GM23338 (cell line): Measurements from ENCODE around the gene GRIK1. TPM values are rescaled to one million over a fixed set of nuclear protein-coding genes. Genes with fewer than 3 reads are reported as not detected.
"Not testable (repeated sequence)": the region's sequence is repeated elsewhere in the genome, so short reads cannot be mapped to it uniquely, and the experiment has no call there.

Source experiments
- ATAC-seq: fragments of 200-7000 bp; cut with Tn5 transposase; 3 replicates; pipeline ENCODE4 v1.9.1; 2020
- DNase-seq: peaks from one replicate; pipeline ENCODE4 v3.0.0-alpha.2; 2015; ENCODE audit warnings: low spot score
- H2AFZ ChIP-seq: fragments of 200-600 bp; sonication (generic); 2 replicates; pipeline ENCODE4 v1.8.0; 2016; ENCODE audit warnings: antibody characterized with exemption, mild to moderate bottlenecking, moderate library complexity
- H3F3A ChIP-seq: fragments of 200-600 bp; sonication (generic); replicated peaks from 2 replicates; pipeline ENCODE4 v1.8.0; 2017; ENCODE audit warnings: antibody characterized with exemption, mixed run types, low read depth
- H3K27ac ChIP-seq: fragments of 200-600 bp; sonication (generic); 2 replicates; pipeline ENCODE4 v1.6.1; 2016; ENCODE audit warnings: low read depth
- H3K27me3 ChIP-seq: fragments of 200-600 bp; sonication (generic); 2 replicates; pipeline ENCODE4 v1.8.0; 2016; ENCODE audit warnings: mild to moderate bottlenecking, mixed run types, moderate library complexity; ENCODE audit not compliant: insufficient read depth
- H3K36me3 ChIP-seq: fragments of 200-600 bp; sonication (generic); 2 replicates; pipeline ENCODE4 v1.8.0; 2016; ENCODE audit warnings: mild to moderate bottlenecking; ENCODE audit not compliant: insufficient read depth
- H3K4me1 ChIP-seq: fragments of 200-600 bp; sonication (generic); 2 replicates; pipeline ENCODE4 v1.8.0; 2016; ENCODE audit warnings: mild to moderate bottlenecking, moderate library complexity; ENCODE audit not compliant: insufficient read depth
- H3K4me2 ChIP-seq: fragments of 200-600 bp; sonication (generic); 2 replicates; pipeline ENCODE4 v1.7.1; 2017; ENCODE audit warnings: mixed run types
- H3K4me3 ChIP-seq: fragments of 200-600 bp; sonication (generic); 2 replicates; pipeline ENCODE4 v1.6.1; 2016; ENCODE audit warnings: mixed run types
- H3K79me2 ChIP-seq: fragments of 200-600 bp; sonication (generic); replicated peaks from 2 replicates; pipeline ENCODE4 v1.8.0; 2017; ENCODE audit warnings: mild to moderate bottlenecking; ENCODE audit not compliant: insufficient read depth
- H3K9me2 ChIP-seq: fragments of 200-600 bp; sonication (generic); 2 replicates; pipeline ENCODE4 v1.8.0; 2017; ENCODE audit not compliant: insufficient read depth
- H4K20me1 ChIP-seq: fragments of 200-600 bp; sonication (generic); replicated peaks from 2 replicates; pipeline ENCODE4 v1.8.0; 2017; ENCODE audit warnings: mild to moderate bottlenecking; ENCODE audit not compliant: insufficient read depth
- H3K27ac Mint-ChIP-seq: 2 replicates; pipeline ENCODE4 v1.8.0; 2020; ENCODE audit warnings: inconsistent platforms, mild to moderate bottlenecking, moderate library complexity, mixed read lengths
- H3K27me3 Mint-ChIP-seq: 3 replicates; pipeline ENCODE4 v1.8.0; 2022; ENCODE audit warnings: low read depth, mild to moderate bottlenecking, moderate library complexity, mixed read lengths, inconsistent platforms; ENCODE audit not compliant: insufficient read depth, poor library complexity
- H3K36me3 Mint-ChIP-seq: 3 replicates; pipeline ENCODE4 v1.8.0; 2021; ENCODE audit warnings: low read depth, mild to moderate bottlenecking, inconsistent platforms, moderate library complexity, mixed read lengths
- H3K4me1 Mint-ChIP-seq: 3 replicates; pipeline ENCODE4 v1.8.0; 2020; ENCODE audit warnings: mild to moderate bottlenecking, inconsistent platforms, mixed read lengths
- H3K4me3 Mint-ChIP-seq: 3 replicates; pipeline ENCODE4 v1.8.0; 2021; ENCODE audit warnings: moderate library complexity, mild to moderate bottlenecking, inconsistent platforms, mixed read lengths
- H3K9me3 Mint-ChIP-seq: 3 replicates; pipeline ENCODE4 v1.8.0; 2020; ENCODE audit warnings: moderate library complexity, mild to moderate bottlenecking, inconsistent platforms, mixed read lengths
- CREB1 ChIP-seq: fragments of 250-450 bp; sonication (Bioruptor Pico); IDR thresholded peaks from 2 replicates; pipeline ENCODE4 v1.5.0; 2020; ENCODE audit warnings: low read depth, mild to moderate bottlenecking, moderate library complexity
- CTCF ChIP-seq, 2 experiments: fragments of 200-600 bp in 1 of 2; sonication (generic) in 1 of 2; conservative IDR thresholded peaks; 2 replicates each; pipeline versions ENCODE4 v1.5.1 to v1.6.1; 2016 to 2017; ENCODE audit warnings: antibody characterized with exemption in 2 of 2, low read depth in 2 of 2, mild to moderate bottlenecking in 2 of 2, moderate library complexity in 1 of 2
- ETS1 ChIP-seq: IDR thresholded peaks from 2 replicates; pipeline ENCODE4 v1.6.1; 2016; ENCODE audit warnings: antibody characterized with exemption
- EZH2 ChIP-seq: fragments of 200-600 bp; sonication (generic); IDR thresholded peaks from one replicate; pipeline ENCODE4 v1.8.0; 2017; ENCODE audit warnings: antibody characterized with exemption, mild to moderate bottlenecking, low read depth; ENCODE audit not compliant: unreplicated experiment
- EZH2phosphoT487 ChIP-seq: fragments of 200-600 bp; sonication (generic); IDR thresholded peaks from one replicate; pipeline ENCODE4 v1.8.1; 2018; ENCODE audit warnings: antibody characterized with exemption; ENCODE audit not compliant: unreplicated experiment
- JUNB ChIP-seq: IDR thresholded peaks from one replicate; pipeline ENCODE4 v1.6.1; 2016; ENCODE audit warnings: antibody characterized with exemption; ENCODE audit not compliant: unreplicated experiment
- NANOG ChIP-seq: IDR thresholded peaks from 2 replicates; pipeline ENCODE4 v1.6.1; 2016; ENCODE audit warnings: antibody characterized with exemption, borderline replicate concordance
- POLR2AphosphoS5 ChIP-seq: IDR thresholded peaks from 2 replicates; pipeline ENCODE4 v1.6.1; 2016; ENCODE audit warnings: antibody characterized with exemption, low read depth
- REST ChIP-seq: IDR thresholded peaks from one replicate; pipeline ENCODE4 v1.6.1; 2018; ENCODE audit warnings: antibody characterized with exemption; ENCODE audit not compliant: unreplicated experiment
- STAT1 ChIP-seq: IDR thresholded peaks from one replicate; pipeline ENCODE4 v1.6.1; 2016; ENCODE audit warnings: antibody characterized with exemption; ENCODE audit not compliant: unreplicated experiment
- ZNF114 ChIP-seq: fragments of 250-450 bp; sonication (Bioruptor Pico); IDR thresholded peaks from 2 replicates; pipeline ENCODE4 v1.5.0; 2020; ENCODE audit warnings: mild to moderate bottlenecking, moderate library complexity
- ZNF331 ChIP-seq: fragments of 250-450 bp; sonication (Bioruptor Pico); IDR thresholded peaks from 2 replicates; pipeline ENCODE4 v1.5.0; 2020; ENCODE audit warnings: low read depth, mild to moderate bottlenecking, moderate library complexity
- polyA plus RNA-seq: library from polyadenylated mRNA; unstranded; fragments of >200 nt; fragmentation: Nextera tagmentation; extraction: Ambion mirVana; gene quantifications from 2 replicates; pipeline ENCODE4 v1.2.1, GENCODE V29; 2016
- total RNA-seq: library from RNA; depleted of rRNA; stranded (reverse); fragments of >200 nt; shearing (Covaris generic); gene quantifications from 2 replicates; pipeline ENCODE4 v1.2.3, GENCODE V29; 2014

The GRIK1 gene
- total and polyA plus RNA-seq, 2 experiments from 2014 or later, result 0.18 to 0.42 TPM

GRCh38 chr21:29958551-29958950 lies 18.8 kb upstream of the GRIK1 start:
- ATAC-seq, result no peak
- Mint-ChIP-seq H3K9me3 (no peaks in the 10 kb centered on the region), H3K36me3 (peaks cover 2% of the 10 kb centered on the region; the same call in 1 of the 3 replicates), H3K4me1 (peaks cover under 1% of the 10 kb centered on the region; the same call in 2 of the 3 replicates), H3K27ac (no peak overlapping the region), H3K4me3 (no peak overlapping the region), H3K27me3 (peaks cover 2% of the 10 kb centered on the region)
- Histone ChIP-seq H2AFZ (0 out of 2 replicates have a peak overlapping the region, but pooled peaks have one; percentile 18), H3K79me2 (no peaks in the 10 kb centered on the region), H3K27ac (no peak overlapping the region), H3K4me1 (no peaks in the 10 kb centered on the region), H3K4me2 (no peak overlapping the region), H3K36me3 (no peaks in the 10 kb centered on the region), H3K9me2 (no peaks in the 10 kb centered on the region), H3K4me3 (no peak overlapping the region), H4K20me1 (no peaks in the 10 kb centered on the region), H3F3A (no peaks in the 10 kb centered on the region), H3K27me3 (no peaks in the 10 kb centered on the region)
- no peak for DNase-seq
- TF ChIP-seq CTCF (conservative IDR thresholded peaks at IDR 0.05; ENCODE audit: low read depth in 2 of 2) (no peak), EZH2 (no peak), EZH2phosphoT487 (no peak), CREB1 (CRISPR knock-in tag) (no peak), ZNF331 (no peak), STAT1 (no peak), POLR2AphosphoS5 (no peak), ZNF114 (CRISPR knock-in tag) (no peak), ETS1 (no peak), NANOG (no peak), REST (no peak), JUNB (no peak)

- ATAC-seq, H3K27ac ChIP-seq, H3K36me3 ChIP-seq, H3K4me3 ChIP-seq, H3F3A ChIP-seq, H3K4me2 ChIP-seq, H4K20me1 ChIP-seq, H3K9me3 Mint-ChIP-seq, H3K27me3 Mint-ChIP-seq, H3K4me1 ChIP-seq, H3K4me3 Mint-ChIP-seq, H3K27ac Mint-ChIP-seq, DNase-seq, H3K27me3 ChIP-seq, H3K9me2 ChIP-seq, H3K4me1 Mint-ChIP-seq, H3K79me2 ChIP-seq, H3K36me3 Mint-ChIP-seq: not testable (repeated sequence)
- peak overlapping the region; percentile 18; the same call in 1 of the 2 replicates for H2AFZ ChIP-seq
Observed at GRCh38 chr21:29958035-29958434, 18.2 kb upstream of the GRIK1 start.
